ENCODE measurements around the gene PTPN2.

PTPN2 gene

GRCh38 chr18:12929477-12930083, 45.5 kb upstream of the PTPN2 start:
- Histone ChIP-seq H3K79me2 (ENCODE audit: insufficient read depth, low read depth) (no peaks in the 10 kb centered on the region), H3K4me2 (no peak overlapping the region), H3K27ac (no peak overlapping the region), H3K4me1 (ENCODE audit: low read depth, poor library complexity, severe bottlenecking) (peaks cover 5% of the 10 kb centered on the region), H3K9ac (no peak overlapping the region), H3K4me3 (IDR thresholded peaks at IDR 0.05; ENCODE audit: insufficient read depth, low read depth, low read length) (no peak overlapping the region), H3K36me3 (ENCODE audit: insufficient read depth) (no peaks in the 10 kb centered on the region), H4K20me1 (ENCODE audit: insufficient read depth) (no peaks in the 10 kb centered on the region), H3K27me3 (ENCODE audit: insufficient read depth, low read depth) (peaks cover 4% of the 10 kb centered on the region; the same call in 1 of the 2 replicates), H2AFZ (ENCODE audit: low read depth) (no peak overlapping the region)
- no peak for TF ChIP-seq CTCF (conservative IDR thresholded peaks at IDR 0.05; ENCODE audit: low read depth, low read length)

- Histone ChIP-seq H3K9ac (no peak overlapping the region), H3K4me3 (IDR thresholded peaks at IDR 0.05; ENCODE audit: insufficient read depth, low read depth, low read length) (no peak overlapping the region), H3K27me3 (ENCODE audit: insufficient read depth, low read depth) (peaks cover 13% of the 10 kb centered on the region; the same call in 1 of the 2 replicates), H4K20me1 (ENCODE audit: insufficient read depth) (no peaks in the 10 kb centered on the region), H3K36me3 (ENCODE audit: insufficient read depth) (no peaks in the 10 kb centered on the region), H2AFZ (ENCODE audit: low read depth) (no peak overlapping the region), H3K4me1 (ENCODE audit: low read depth, poor library complexity, severe bottlenecking) (no peaks in the 10 kb centered on the region), H3K4me2 (no peak overlapping the region), H3K79me2 (ENCODE audit: insufficient read depth, low read depth) (no peaks in the 10 kb centered on the region), H3K27ac (no peak overlapping the region)
- no peak for TF ChIP-seq CTCF (conservative IDR thresholded peaks at IDR 0.05; ENCODE audit: low read depth, low read length)
Observed at GRCh38 chr18:12928641-12929040, 44.6 kb upstream of the PTPN2 start.

GRCh38 chr18:12928206-12928605, 44.2 kb upstream of the PTPN2 start:
- Histone ChIP-seq H3K79me2 (ENCODE audit: insufficient read depth, low read depth) (no peaks in the 10 kb centered on the region), H4K20me1 (ENCODE audit: insufficient read depth) (no peaks in the 10 kb centered on the region), H3K27me3 (ENCODE audit: insufficient read depth, low read depth) (peaks cover 17% of the 10 kb centered on the region; the same call in 1 of the 2 replicates), H3K4me1 (ENCODE audit: low read depth, poor library complexity, severe bottlenecking) (no peaks in the 10 kb centered on the region), H2AFZ (ENCODE audit: low read depth) (no peak overlapping the region), H3K36me3 (ENCODE audit: insufficient read depth) (no peaks in the 10 kb centered on the region), H3K27ac (no peak overlapping the region), H3K4me2 (no peak overlapping the region), H3K9ac (no peak overlapping the region), H3K4me3 (IDR thresholded peaks at IDR 0.05; ENCODE audit: insufficient read depth, low read depth, low read length) (no peak overlapping the region)
- no peak for TF ChIP-seq CTCF (conservative IDR thresholded peaks at IDR 0.05; ENCODE audit: low read depth, low read length)

- no peaks in the 10 kb centered on the region for H4K20me1 ChIP-seq (ENCODE audit: insufficient read depth)
- H3K79me2 ChIP-seq (ENCODE audit: insufficient read depth, low read depth) = no peaks in the 10 kb centered on the region
- H3K4me1 ChIP-seq (ENCODE audit: low read depth, poor library complexity, severe bottlenecking) = peaks cover 21% of the 10 kb centered on the region
- H3K27me3 ChIP-seq (ENCODE audit: insufficient read depth, low read depth) = peaks cover 46% of the 10 kb centered on the region
- no peak overlapping the region for H3K4me3 ChIP-seq (IDR thresholded peaks at IDR 0.05; ENCODE audit: insufficient read depth, low read depth, low read length)
- H3K4me2 ChIP-seq = no peak overlapping the region
- no peak for TF ChIP-seq CTCF (conservative IDR thresholded peaks at IDR 0.05; ENCODE audit: low read depth, low read length)
- H3K36me3 ChIP-seq (ENCODE audit: insufficient read depth) = no peaks in the 10 kb centered on the region
- no peak overlapping the region for H2AFZ ChIP-seq (ENCODE audit: low read depth)
- no peak overlapping the region for H3K27ac ChIP-seq
- H3K9ac ChIP-seq = no peak overlapping the region
Observed at GRCh38 chr18:12924616-12925015, 40.6 kb upstream of the PTPN2 start.

Measured in KMS-11 (cell line).